HCT116 (cell line): ENCODE data around the gene SCCPDH. TPM values are rescaled to one million over a fixed set of nuclear protein-coding genes. Genes with fewer than 3 reads are reported as not detected.
"Not testable (repeated sequence)": the region's sequence is repeated elsewhere in the genome, so short reads cannot be mapped to it uniquely, and the experiment has no call there.

Source experiments
- ATAC-seq: fragments of 200-7000 bp; cut with Tn5 transposase; 2 replicates; pipeline ENCODE4 v1.9.1; 2020; ENCODE audit warnings: mild to moderate bottlenecking, moderate library complexity
- BruUV-seq: library from RNA; stranded (reverse); fragments of 400-500 nt; replicated peaks from 2 replicates; lab custom pipeline; 2021; lab: Mats Ljungman, UMichigan
- CTCF ChIA-PET: fragments of 300-600 bp; sonication (Branson Sonifier 250); formaldehyde crosslinking; loops from one replicate; lab custom pipeline; 2021; ENCODE audit warnings: antibody characterized with exemption; lab: Charles Lee
- POLR2A ChIA-PET: fragments of 300-600, 350-600 bp; sonication (Branson Sonifier 250); formaldehyde crosslinking; loops from one replicate; lab custom pipeline; 2021; ENCODE audit warnings: antibody characterized with exemption; lab: Charles Lee
- RAD21 ChIA-PET, 2 experiments: fragments of 300-600 bp; sonication (Branson Sonifier 250); formaldehyde crosslinking; loops; one replicate each; lab custom pipeline; 2023; ENCODE audit warnings: low total read pairs in 2 of 2; ENCODE audit not compliant: uncharacterized antibody in 2 of 2, unreplicated experiment in 2 of 2, low non-redundant PET in 1 of 2; lab: Charles Lee
- DNase-seq: peaks from one replicate; pipeline ENCODE4 v3.0.0-alpha.2; 2010; ENCODE audit warnings: low read depth, low spot score
- H2AFZ ChIP-seq: fragments of 200-600 bp; shearing (Covaris generic), sonication (generic); 2 replicates; pipeline ENCODE4 v1.6.1; 2017; ENCODE audit warnings: low read depth, mixed run types, mixed read lengths, antibody characterized with exemption, low read length; ENCODE audit not compliant: poor library complexity, severe bottlenecking
- H3K27ac ChIP-seq: 2 replicates; pipeline ENCODE4 v1.5.1; 2012; ENCODE audit warnings: low read depth, low read length
- H3K27me3 ChIP-seq: fragments of 200-600 bp; sonication (generic); 2 replicates; pipeline ENCODE4 v1.6.1; 2016; ENCODE audit warnings: mixed run types, low read length, mixed read lengths; ENCODE audit not compliant: insufficient read depth
- H3K36me3 ChIP-seq, 2 experiments: fragments of 200-500 bp in 1 of 2; fragments of 200-600 bp in 1 of 2; sonication (Bioruptor generic) in 1 of 2; sonication (generic) in 1 of 2; 2 replicates each; pipeline versions ENCODE4 v1.5.1 to v1.6.1; 2014 to 2016; ENCODE audit warnings: low read length in 2 of 2, inconsistent platforms in 1 of 2, mixed read lengths in 1 of 2, mixed run types in 1 of 2; ENCODE audit not compliant: insufficient read depth in 2 of 2, control insufficient read depth in 1 of 2
- H3K4me1 ChIP-seq, 2 experiments: fragments of 200-600 bp in 1 of 2; sonication (generic) in 1 of 2; 2 replicates each; pipeline versions ENCODE4 v1.5.1 to v1.6.1; 2012 to 2017; ENCODE audit warnings: low read length in 2 of 2, inconsistent platforms in 1 of 2, mild to moderate bottlenecking in 1 of 2, mixed read lengths in 1 of 2, mixed run types in 1 of 2, moderate library complexity in 1 of 2; ENCODE audit not compliant: insufficient read depth in 2 of 2, control insufficient read depth in 1 of 2
- H3K4me2 ChIP-seq: fragments of 200-600 bp; sonication (generic); 2 replicates; pipeline ENCODE4 v1.6.1; 2017; ENCODE audit warnings: mixed run types, low read length, mixed read lengths
- H3K4me3 ChIP-seq, 2 experiments: fragments of 200-600 bp in 1 of 2; sonication (generic) in 1 of 2; replicated peaks in 1 of 2; 2 replicates each; pipeline ENCODE4 v1.5.1; 2011 to 2016; ENCODE audit warnings: low read length in 2 of 2, control low read depth in 1 of 2, low read depth in 1 of 2, mild to moderate bottlenecking in 1 of 2, mixed read lengths in 1 of 2, mixed run types in 1 of 2
- H3K79me2 ChIP-seq: fragments of 200-600 bp; sonication (generic); 2 replicates; pipeline ENCODE4 v1.6.1; 2017; ENCODE audit warnings: mild to moderate bottlenecking, mixed run types, low read length, moderate library complexity, mixed read lengths; ENCODE audit not compliant: insufficient read depth
- H3K9ac ChIP-seq: fragments of 200-600 bp; sonication (generic); 2 replicates; pipeline ENCODE4 v1.6.1; 2016; ENCODE audit warnings: low read length, mixed read lengths
- H3K9me2 ChIP-seq: fragments of 200-600 bp; sonication (generic), shearing (Covaris generic); 2 replicates; pipeline ENCODE4 v1.6.1; 2017; ENCODE audit warnings: mixed run types, mild to moderate bottlenecking, moderate library complexity; ENCODE audit not compliant: insufficient read depth
- H3K9me3 ChIP-seq, 2 experiments: fragments of 200-500 bp in 1 of 2; fragments of 200-600 bp in 1 of 2; sonication (Bioruptor generic) in 1 of 2; sonication (generic) in 1 of 2; 2 replicates each; pipeline ENCODE4 v1.6.1; 2014 to 2017; ENCODE audit warnings: low read length in 2 of 2, mixed read lengths in 2 of 2, inconsistent platforms in 1 of 2, low read depth in 1 of 2, mild to moderate bottlenecking in 1 of 2, mixed run types in 1 of 2, moderate library complexity in 1 of 2; ENCODE audit not compliant: control insufficient read depth in 1 of 2, insufficient read depth in 1 of 2
- H4K20me1 ChIP-seq: fragments of 200-600 bp; sonication (generic), shearing (Covaris generic); 2 replicates; pipeline ENCODE4 v1.6.1; 2017; ENCODE audit warnings: mixed run types, mild to moderate bottlenecking, moderate library complexity; ENCODE audit not compliant: insufficient read depth
- EZH2 ChIP-seq: fragments of 200-600 bp; sonication (generic); IDR thresholded peaks from 2 replicates; pipeline ENCODE4 v1.6.1; 2017; ENCODE audit warnings: antibody characterized with exemption, mixed run types
- EZH2phosphoT487 ChIP-seq: fragments of 200-600 bp; IDR thresholded peaks from 2 replicates; pipeline ENCODE4 v1.6.1; 2018; ENCODE audit warnings: antibody characterized with exemption, borderline replicate concordance
- POLR2AphosphoS5 ChIP-seq: IDR thresholded peaks from 2 replicates; pipeline ENCODE4 v1.6.1; 2011; ENCODE audit warnings: mild to moderate bottlenecking, low read depth, low read length, moderate library complexity
- RAD21 ChIP-seq: IDR thresholded peaks from 2 replicates; pipeline ENCODE4 v1.6.1; 2012; ENCODE audit warnings: low read depth, mild to moderate bottlenecking
- ZFX ChIP-seq: fragments of 450-650 bp; IDR thresholded peaks from 2 replicates; pipeline ENCODE4 v1.6.1; 2017
- intact Hi-C: fragments of 100-400 bp; cut with micrococcal nuclease; formaldehyde crosslinking; loops from 2 replicates; pipeline ENCODE4 v1.10.0; 2022
- total RNA-seq: library from RNA; stranded (reverse); gene quantifications from one replicate; pipeline ENCODE4 v1.2.1, GENCODE V29; 2021; ENCODE audit not compliant: unreplicated experiment
- TF ChIP-seq, protein P1 (sequence below): IDR thresholded peaks from 2 replicates; pipeline ENCODE4 v1.6.1; 2012; ENCODE audit warnings: low read depth

SCCPDH gene
- total RNA-seq, 1 experiment from 2014 or later: 0.30 TPM

- intact Hi-C loops: no loop called here
- ATAC-seq: no peak
- H3K9me2 ChIP-seq: no peaks in the 10 kb centered on the region
- no peaks in the 10 kb centered on the region; a peak in 1 of 4 replicates for H3K9me3 ChIP-seq
- no peaks in the 10 kb centered on the region for H3K79me2 ChIP-seq
- no peaks in the 10 kb centered on the region for H3K36me3 ChIP-seq
- H2AFZ ChIP-seq: no peak overlapping the region
- CTCF ChIA-PET: no interaction called here
- no peaks in the 10 kb centered on the region for H3K4me1 ChIP-seq
- H3K27me3 ChIP-seq: no peaks in the 10 kb centered on the region
- H4K20me1 ChIP-seq: no peaks in the 10 kb centered on the region
- no peak overlapping the region for H3K27ac ChIP-seq
- TF ChIP-seq EZH2phosphoT487 (no peak), POLR2AphosphoS5 (no peak), EZH2 (no peak), ZFX (no peak), RAD21 (no peak)
- TF ChIP-seq, protein P1, sequence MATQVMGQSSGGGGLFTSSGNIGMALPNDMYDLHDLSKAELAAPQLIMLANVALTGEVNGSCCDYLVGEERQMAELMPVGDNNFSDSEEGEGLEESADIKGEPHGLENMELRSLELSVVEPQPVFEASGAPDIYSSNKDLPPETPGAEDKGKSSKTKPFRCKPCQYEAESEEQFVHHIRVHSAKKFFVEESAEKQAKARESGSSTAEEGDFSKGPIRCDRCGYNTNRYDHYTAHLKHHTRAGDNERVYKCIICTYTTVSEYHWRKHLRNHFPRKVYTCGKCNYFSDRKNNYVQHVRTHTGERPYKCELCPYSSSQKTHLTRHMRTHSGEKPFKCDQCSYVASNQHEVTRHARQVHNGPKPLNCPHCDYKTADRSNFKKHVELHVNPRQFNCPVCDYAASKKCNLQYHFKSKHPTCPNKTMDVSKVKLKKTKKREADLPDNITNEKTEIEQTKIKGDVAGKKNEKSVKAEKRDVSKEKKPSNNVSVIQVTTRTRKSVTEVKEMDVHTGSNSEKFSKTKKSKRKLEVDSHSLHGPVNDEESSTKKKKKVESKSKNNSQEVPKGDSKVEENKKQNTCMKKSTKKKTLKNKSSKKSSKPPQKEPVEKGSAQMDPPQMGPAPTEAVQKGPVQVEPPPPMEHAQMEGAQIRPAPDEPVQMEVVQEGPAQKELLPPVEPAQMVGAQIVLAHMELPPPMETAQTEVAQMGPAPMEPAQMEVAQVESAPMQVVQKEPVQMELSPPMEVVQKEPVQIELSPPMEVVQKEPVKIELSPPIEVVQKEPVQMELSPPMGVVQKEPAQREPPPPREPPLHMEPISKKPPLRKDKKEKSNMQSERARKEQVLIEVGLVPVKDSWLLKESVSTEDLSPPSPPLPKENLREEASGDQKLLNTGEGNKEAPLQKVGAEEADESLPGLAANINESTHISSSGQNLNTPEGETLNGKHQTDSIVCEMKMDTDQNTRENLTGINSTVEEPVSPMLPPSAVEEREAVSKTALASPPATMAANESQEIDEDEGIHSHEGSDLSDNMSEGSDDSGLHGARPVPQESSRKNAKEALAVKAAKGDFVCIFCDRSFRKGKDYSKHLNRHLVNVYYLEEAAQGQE: no peak
- no peak overlapping the region for H3K4me2 ChIP-seq
- no peak overlapping the region for H3K9ac ChIP-seq
- POLR2A ChIA-PET: no interaction called here
- H3K4me3 ChIP-seq: no peak overlapping the region
- BruUV-seq: no TSS peak
- RAD21 ChIA-PET: no interaction called here
- DNase-seq: no peak
Observed at GRCh38 chr1:246730839-246731238, 6.6 kb downstream of the SCCPDH start.

DNA sequence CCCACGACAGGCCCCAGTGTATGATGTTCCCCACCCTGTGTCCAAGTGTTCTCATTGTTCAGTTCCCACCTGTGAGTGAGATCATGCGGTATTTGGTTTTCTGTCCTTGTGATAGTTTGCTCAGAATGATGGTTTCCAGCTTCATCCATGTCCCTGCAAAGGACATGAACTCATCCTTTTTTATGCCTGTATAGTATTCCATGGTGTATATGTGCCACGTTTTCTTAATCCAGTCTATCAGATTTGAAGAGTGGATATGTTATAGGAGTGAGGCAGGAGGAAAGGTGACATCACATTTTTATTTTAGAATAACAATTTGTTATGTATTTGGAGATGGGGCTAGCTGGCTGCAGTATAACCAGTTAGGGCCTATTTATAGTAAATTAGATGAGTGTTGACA lies 7.7 kb downstream of the SCCPDH start:
- H3K9ac ChIP-seq, H3K36me3 ChIP-seq, H4K20me1 ChIP-seq, BruUV-seq, CTCF ChIA-PET, ATAC-seq, DNase-seq, intact Hi-C loops, RAD21 ChIA-PET, H3K27me3 ChIP-seq, H2AFZ ChIP-seq, H3K79me2 ChIP-seq, H3K27ac ChIP-seq, H3K4me2 ChIP-seq, H3K4me3 ChIP-seq, H3K4me1 ChIP-seq, H3K9me2 ChIP-seq, POLR2A ChIA-PET, H3K9me3 ChIP-seq: not testable (repeated sequence)
